Left lung (tissue), 10 donors: Measurements from ENCODE around the gene SLC38A4. TPM values are rescaled to one million over a fixed set of nuclear protein-coding genes. Genes with fewer than 3 reads are reported as not detected.

ENCODE experiments used
- ATAC-seq: fragments of 200-7000 bp; cut with Tn5 transposase; one replicate; pipeline ENCODE4 v1.9.1; 2020; ENCODE audit warnings: moderate library complexity
- DNase-seq, 4 donors: peaks; one replicate each; pipeline ENCODE4 v3.0.0-alpha.2; 2013 to 2020
- H3K27ac ChIP-seq, 2 donors: fragments of 200-600 bp; sonication (generic) in 1 of 2; one replicate each; pipeline versions ENCODE4 v1.5.0 to v1.8.0; 2020 to 2021
- H3K27me3 ChIP-seq, 2 donors: fragments of 200-600 bp; sonication (generic) in 1 of 2; one replicate each; pipeline versions ENCODE4 v1.5.0 to v1.8.0; 2020 to 2021
- H3K36me3 ChIP-seq, 2 donors: fragments of 200-600 bp; sonication (generic) in 1 of 2; one replicate each; pipeline versions ENCODE4 v1.5.0 to v1.8.0; 2020 to 2021
- H3K4me1 ChIP-seq, 2 donors: fragments of 200-600 bp; one replicate each; pipeline ENCODE4 v1.8.0; 2021
- H3K4me3 ChIP-seq, 2 donors: fragments of 200-600 bp; sonication (generic) in 1 of 2; one replicate each; pipeline versions ENCODE4 v1.5.0 to v1.8.0; 2020 to 2021; ENCODE audit warnings: mild to moderate bottlenecking in 1 of 2
- H3K9me3 ChIP-seq, 2 donors: fragments of 200-600 bp; sonication (generic) in 1 of 2; one replicate each; pipeline versions ENCODE4 v1.5.0 to v1.8.0; 2020 to 2021
- CTCF ChIP-seq, 2 donors: fragments of 200-600 bp; sonication (generic) in 1 of 2; IDR thresholded peaks; one replicate each; pipeline versions ENCODE4 v1.5.0 to v1.8.0; 2021; ENCODE audit warnings: antibody characterized with exemption in 2 of 2
- intact Hi-C, 2 donors: fragments of 100-400 bp; cut with DNase I; formaldehyde crosslinking; loops; one replicate each; pipeline versions ENCODE4 v1.11.2 to v1.14.2; 2022
- polyA plus RNA-seq, 6 donors: library from polyadenylated mRNA; unstranded; fragments of 120-200 nt; gene quantifications; one replicate each; pipeline ENCODE4 v1.2.1, GENCODE V29; 2013; ENCODE audit not compliant: insufficient read length in 6 of 6
- total RNA-seq, 2 donors: library from RNA; stranded (reverse); fragmentation: NEBNext Ultra II Directional; extraction: Animal tissue kit (Norgen Biotek cat#: 25700); gene quantifications; one replicate each; pipeline ENCODE4 v1.2.1, GENCODE V29; 2021
- donor health status: DM: no; HTN: yes; CAD: no.
- donor health status: DM: no; HTN: no; CAD: no.

SLC38A4 gene
- total and polyA plus RNA-seq, 8 donors, result 0.85 to 7.1 (median 5.4) TPM

GRCh38 chr12:46790066-46790465 lies 35.7 kb downstream of the SLC38A4 start:
- no peak for DNase-seq
- no peak for ATAC-seq

GRCh38 chr12:46788072-46788887 lies 37.5 kb downstream of the SLC38A4 start:
- DNase-seq (no peak), ATAC-seq (no peak)
- intact Hi-C loops, result no loop called here
- Histone ChIP-seq H3K9me3 (no peaks in the 10 kb centered on the region), H3K27ac (no peak overlapping the region), H3K27me3 (no peaks in the 10 kb centered on the region), H3K4me3 (no peak overlapping the region), H3K4me1 (no peaks in the 10 kb centered on the region), H3K36me3 (no peaks in the 10 kb centered on the region)
- TF ChIP-seq CTCF (IDR thresholded peaks at IDR 0.05), result no peak

More at GRCh38 chr12:46790066-46790465, 35.7 kb downstream of the SLC38A4 start:
- Histone ChIP-seq H3K27me3 (no peaks in the 10 kb centered on the region), H3K27ac (no peak overlapping the region), H3K9me3 (no peaks in the 10 kb centered on the region), H3K4me1 (no peaks in the 10 kb centered on the region), H3K36me3 (no peaks in the 10 kb centered on the region), H3K4me3 (no peak overlapping the region)
- no peak for TF ChIP-seq CTCF (IDR thresholded peaks at IDR 0.05)
- intact Hi-C loops, result no loop called here

- Histone ChIP-seq H3K9me3 (no peaks in the 10 kb centered on the region), H3K4me1 (no peaks in the 10 kb centered on the region), H3K27ac (no peak overlapping the region), H3K4me3 (no peak overlapping the region), H3K27me3 (no peaks in the 10 kb centered on the region), H3K36me3 (no peaks in the 10 kb centered on the region)
- no peak for DNase-seq
- intact Hi-C loops, result no loop called here
- TF ChIP-seq CTCF (IDR thresholded peaks at IDR 0.05), result no peak
- no peak for ATAC-seq
Measured at GRCh38 chr12:46787496-46788055, 38.2 kb downstream of the SLC38A4 start.

- Histone ChIP-seq H3K4me3 (no peak overlapping the region), H3K36me3 (no peaks in the 10 kb centered on the region), H3K4me1 (no peaks in the 10 kb centered on the region), H3K27me3 (no peaks in the 10 kb centered on the region), H3K9me3 (no peaks in the 10 kb centered on the region), H3K27ac (no peak overlapping the region)
- no peak for TF ChIP-seq CTCF (IDR thresholded peaks at IDR 0.05)
- ATAC-seq, result no peak
- intact Hi-C loops, result no loop called here
- no peak for DNase-seq
Measured at GRCh38 chr12:46786774-46787173, 39.0 kb downstream of the SLC38A4 start.

GRCh38 chr12:46785382-46785781 lies 40.4 kb downstream of the SLC38A4 start:
- no peaks in the 10 kb centered on the region for H3K9me3 ChIP-seq
- TF ChIP-seq CTCF (IDR thresholded peaks at IDR 0.05), result no peak
- no peak for ATAC-seq
- no peak for DNase-seq
- no peaks in the 10 kb centered on the region for H3K27me3 ChIP-seq
- no peak overlapping the region for H3K4me3 ChIP-seq
- no peak overlapping the region for H3K27ac ChIP-seq
- intact Hi-C loops, result no loop called here
- no peaks in the 10 kb centered on the region for H3K36me3 ChIP-seq
- H3K4me1 ChIP-seq, result no peaks in the 10 kb centered on the region
